Panc1 (cell line): ENCODE results near the gene EFCC1. TPM values are rescaled to one million over a fixed set of nuclear protein-coding genes. Genes with fewer than 3 reads are reported as not detected.

Source experiments
- ATAC-seq: fragments of 200-7000 bp; cut with Tn5 transposase; 2 replicates; pipeline ENCODE4 v1.9.1; 2020; ENCODE audit warnings: mild to moderate bottlenecking, moderate library complexity
- BruUV-seq: library from RNA; stranded (reverse); fragments of 400-500 nt; replicated peaks from 2 replicates; lab custom pipeline; 2021; lab: Mats Ljungman, UMichigan
- CTCF ChIA-PET: fragments of 300-600 bp; sonication (Branson Sonifier 250); formaldehyde crosslinking; loops from one replicate; lab custom pipeline; 2022; ENCODE audit warnings: antibody characterized with exemption; lab: Charles Lee
- POLR2A ChIA-PET: fragments of 300-600 bp; sonication (Branson Sonifier 250); formaldehyde crosslinking; loops from one replicate; lab custom pipeline; 2022; ENCODE audit warnings: antibody characterized with exemption; lab: Charles Lee
- DNase-seq: peaks from one replicate; pipeline ENCODE4 v3.0.0-alpha.2; 2010; ENCODE audit warnings: low read depth, low spot score
- H3K27ac ChIP-seq: 2 replicates; pipeline ENCODE4 v1.5.1; 2011; ENCODE audit warnings: mild to moderate bottlenecking, low read length, inconsistent platforms
- H3K27me3 ChIP-seq: fragments of 200-500 bp; sonication (Bioruptor generic); 2 replicates; pipeline ENCODE4 v1.6.0; 2014; ENCODE audit warnings: low read length, inconsistent platforms; ENCODE audit not compliant: control insufficient read depth, insufficient read depth
- H3K36me3 ChIP-seq: fragments of 200-500 bp; sonication (Bioruptor generic); 2 replicates; pipeline ENCODE4 v1.5.1; 2014; ENCODE audit warnings: inconsistent platforms, mild to moderate bottlenecking, low read length, moderate library complexity; ENCODE audit not compliant: control insufficient read depth, insufficient read depth
- H3K4me1 ChIP-seq: 2 replicates; pipeline ENCODE4 v1.5.1; 2011; ENCODE audit warnings: inconsistent platforms, mild to moderate bottlenecking, low read length, moderate library complexity; ENCODE audit not compliant: control insufficient read depth, insufficient read depth
- H3K4me3 ChIP-seq, 2 experiments: 2 replicates each; pipeline ENCODE4 v1.5.1; 2011 to 2012; ENCODE audit warnings: low read depth in 2 of 2, low read length in 2 of 2, mild to moderate bottlenecking in 2 of 2, inconsistent platforms in 1 of 2, moderate library complexity in 1 of 2
- H3K9me3 ChIP-seq: fragments of 200-500 bp; sonication (Bioruptor generic); 2 replicates; pipeline ENCODE4 v1.5.1; 2014; ENCODE audit warnings: low read depth, mild to moderate bottlenecking, inconsistent platforms, low read length, moderate library complexity; ENCODE audit not compliant: control insufficient read depth, insufficient read depth
- CTCF ChIP-seq: fragments of 450-650 bp; IDR thresholded peaks from 2 replicates; pipeline ENCODE4 v1.5.1; 2017; ENCODE audit warnings: mild to moderate bottlenecking
- POLR2AphosphoS5 ChIP-seq: IDR thresholded peaks from 2 replicates; pipeline ENCODE4 v1.6.1; 2012; ENCODE audit warnings: mild to moderate bottlenecking, low read depth, low read length, moderate library complexity
- REST ChIP-seq, 2 experiments: IDR thresholded peaks; 2 replicates each; pipeline ENCODE4 v1.6.1; 2011 to 2012; ENCODE audit warnings: low read depth in 2 of 2, control low read depth in 1 of 2, low read length in 1 of 2, mild to moderate bottlenecking in 1 of 2, moderate library complexity in 1 of 2; ENCODE audit not compliant: insufficient read depth in 1 of 2
- SIN3A ChIP-seq: IDR thresholded peaks from 2 replicates; pipeline ENCODE4 v1.6.1; 2012; ENCODE audit warnings: low read depth, mild to moderate bottlenecking, low read length, moderate library complexity, borderline replicate concordance; ENCODE audit not compliant: insufficient read depth
- TCF7L2 ChIP-seq: IDR thresholded peaks from 2 replicates; pipeline ENCODE4 v1.6.1; 2011; ENCODE audit warnings: mild to moderate bottlenecking, low read depth, low read length, inconsistent platforms
- in situ Hi-C: cut with HindIII; loops from 2 replicates; pipeline ENCODE4 v1.10.0; 2016; ENCODE audit warnings: low sequenced_read_pairs, low pct_unique_long_range_greater_than_20kb
- intact Hi-C: fragments of 100-400 bp; cut with micrococcal nuclease; formaldehyde crosslinking; loops from one replicate; pipeline ENCODE4 v1.10.0; 2022; ENCODE audit not compliant: unreplicated experiment
- total RNA-seq: library from RNA; stranded (reverse); gene quantifications from one replicate; pipeline ENCODE4 v1.2.1, GENCODE V29; 2021; ENCODE audit not compliant: unreplicated experiment

EFCC1 gene
- total RNA-seq, 1 experiment from 2014 or later: 0.15 TPM

- peak overlapping the region; percentile 72 for H3K27ac ChIP-seq
- TF ChIP-seq TCF7L2: no peak
These were observed 26.4 kb downstream of the EFCC1 start for GRCh38 chr3:129027544-129027880.

GRCh38 chr3:129028866-129029265, 27.8 kb downstream of the EFCC1 start:
- no peak for DNase-seq
- Histone ChIP-seq H3K4me3 (no peak overlapping the region), H3K27me3 (no peaks in the 10 kb centered on the region), H3K36me3 (no peaks in the 10 kb centered on the region), H3K9me3 (no peaks in the 10 kb centered on the region), H3K27ac (no peak overlapping the region), H3K4me1 (peaks cover 14% of the 10 kb centered on the region)
- intact Hi-C loops (loop anchor here (10.0 kb wide), 1 partner anchor 216 kb away; the partner anchor contains the start of gene COPG1), in situ Hi-C loops (no loop called here)
- BruUV-seq: no TSS peak
- ATAC-seq: no peak
- ChIA-PET CTCF (no interaction called here), POLR2A (no interaction called here)
- TF ChIP-seq CTCF: no peak
- TF ChIP-seq TCF7L2: no peak
- no peak for TF ChIP-seq REST (IDR thresholded peaks at IDR 0.05; ENCODE audit: insufficient read depth in 1 of 2, low read depth in 2 of 2, low read length in 1 of 2)
- no peak for TF ChIP-seq POLR2AphosphoS5
- no peak for TF ChIP-seq SIN3A

More at GRCh38 chr3:129027544-129027880, 26.4 kb downstream of the EFCC1 start:
- in situ Hi-C loops (no loop called here), intact Hi-C loops (loop anchor here (10.0 kb wide), 1 partner anchor 217 kb away; the partner anchor contains the start of gene COPG1)
- Histone ChIP-seq H3K27me3 (no peaks in the 10 kb centered on the region), H3K4me1 (peaks cover 14% of the 10 kb centered on the region), H3K9me3 (no peaks in the 10 kb centered on the region), H3K4me3 (peak overlapping the region; percentile 53 to 64), H3K36me3 (no peaks in the 10 kb centered on the region)
- no peak for ATAC-seq
- no peak for DNase-seq
- BruUV-seq: no TSS peak
- POLR2A ChIA-PET: interaction anchor here (0.6 kb wide), 2 partner anchors 42 to 133 kb away, joined by 4 to 11 read pairs; no protein-coding TSS in a partner anchor
- CTCF ChIA-PET: interaction anchor here (0.6 to 2.9 kb wide), 3 partner anchors 21 to 55 kb away, joined by 3 to 11 read pairs (median 10); no protein-coding TSS in a partner anchor

GRCh38 chr3:129030611-129031010, 29.5 kb downstream of the EFCC1 start:
- H3K36me3 ChIP-seq: no peaks in the 10 kb centered on the region
- no peaks in the 10 kb centered on the region for H3K9me3 ChIP-seq
- DNase-seq (no peak), ATAC-seq (no peak)
- H3K4me3 ChIP-seq: no peak overlapping the region
- no peak for TF ChIP-seq CTCF
- no peak for TF ChIP-seq SIN3A
- TF ChIP-seq TCF7L2: no peak
- TF ChIP-seq REST (IDR thresholded peaks at IDR 0.05; ENCODE audit: insufficient read depth in 1 of 2, low read depth in 2 of 2, low read length in 1 of 2): no peak
- TF ChIP-seq POLR2AphosphoS5: no peak
- no peak overlapping the region for H3K27ac ChIP-seq
- no peaks in the 10 kb centered on the region for H3K27me3 ChIP-seq
- in situ Hi-C loops (no loop called here), intact Hi-C loops (no loop called here)
- BruUV-seq: no TSS peak
- H3K4me1 ChIP-seq: peaks cover 16% of the 10 kb centered on the region
- POLR2A ChIA-PET: no interaction called here
- CTCF ChIA-PET: no interaction called here
